HL-60 (cell line): Measurements from ENCODE around the gene BCL7A.

Experiments
- CTCF ChIP-seq: IDR thresholded peaks from one replicate; pipeline ENCODE4 v1.5.1; 2011; ENCODE audit warnings: low read length, control low read depth, inconsistent platforms; ENCODE audit not compliant: insufficient read depth
- GABPA ChIP-seq: IDR thresholded peaks from 2 replicates; pipeline ENCODE4 v1.6.1; 2012; ENCODE audit warnings: low read depth
- POLR2AphosphoS5 ChIP-seq: IDR thresholded peaks from 2 replicates; pipeline ENCODE4 v1.6.1; 2012; ENCODE audit warnings: low read depth
- TF ChIP-seq, protein P1 (sequence below): IDR thresholded peaks from 2 replicates; pipeline ENCODE4 v1.6.1; 2012; ENCODE audit warnings: low read depth; ENCODE audit not compliant: insufficient replicate concordance

DNA sequence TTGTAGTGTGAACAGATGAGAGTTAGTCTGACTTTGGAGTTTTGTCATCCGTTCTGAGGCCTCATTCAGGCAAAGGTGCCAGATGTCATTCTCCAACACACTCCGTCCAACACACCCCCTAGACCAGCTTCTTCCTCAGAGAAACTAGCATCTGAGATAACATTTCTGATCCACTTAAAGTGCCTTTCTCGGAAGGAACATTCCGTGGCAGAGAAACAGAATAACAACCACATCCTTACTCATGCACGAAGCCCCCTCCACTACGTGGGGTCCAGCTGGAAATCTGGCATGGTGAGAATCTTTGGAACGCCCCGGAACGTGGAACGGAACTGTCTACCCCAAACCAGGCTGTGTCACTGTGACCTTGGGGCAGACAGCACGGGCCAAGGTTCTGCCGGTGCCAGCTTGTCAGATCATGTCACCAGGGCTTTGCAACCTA, 17.0 kb upstream of the BCL7A start:
- TF ChIP-seq CTCF = no peak
- no peak for TF ChIP-seq POLR2AphosphoS5
- TF ChIP-seq, protein P1, sequence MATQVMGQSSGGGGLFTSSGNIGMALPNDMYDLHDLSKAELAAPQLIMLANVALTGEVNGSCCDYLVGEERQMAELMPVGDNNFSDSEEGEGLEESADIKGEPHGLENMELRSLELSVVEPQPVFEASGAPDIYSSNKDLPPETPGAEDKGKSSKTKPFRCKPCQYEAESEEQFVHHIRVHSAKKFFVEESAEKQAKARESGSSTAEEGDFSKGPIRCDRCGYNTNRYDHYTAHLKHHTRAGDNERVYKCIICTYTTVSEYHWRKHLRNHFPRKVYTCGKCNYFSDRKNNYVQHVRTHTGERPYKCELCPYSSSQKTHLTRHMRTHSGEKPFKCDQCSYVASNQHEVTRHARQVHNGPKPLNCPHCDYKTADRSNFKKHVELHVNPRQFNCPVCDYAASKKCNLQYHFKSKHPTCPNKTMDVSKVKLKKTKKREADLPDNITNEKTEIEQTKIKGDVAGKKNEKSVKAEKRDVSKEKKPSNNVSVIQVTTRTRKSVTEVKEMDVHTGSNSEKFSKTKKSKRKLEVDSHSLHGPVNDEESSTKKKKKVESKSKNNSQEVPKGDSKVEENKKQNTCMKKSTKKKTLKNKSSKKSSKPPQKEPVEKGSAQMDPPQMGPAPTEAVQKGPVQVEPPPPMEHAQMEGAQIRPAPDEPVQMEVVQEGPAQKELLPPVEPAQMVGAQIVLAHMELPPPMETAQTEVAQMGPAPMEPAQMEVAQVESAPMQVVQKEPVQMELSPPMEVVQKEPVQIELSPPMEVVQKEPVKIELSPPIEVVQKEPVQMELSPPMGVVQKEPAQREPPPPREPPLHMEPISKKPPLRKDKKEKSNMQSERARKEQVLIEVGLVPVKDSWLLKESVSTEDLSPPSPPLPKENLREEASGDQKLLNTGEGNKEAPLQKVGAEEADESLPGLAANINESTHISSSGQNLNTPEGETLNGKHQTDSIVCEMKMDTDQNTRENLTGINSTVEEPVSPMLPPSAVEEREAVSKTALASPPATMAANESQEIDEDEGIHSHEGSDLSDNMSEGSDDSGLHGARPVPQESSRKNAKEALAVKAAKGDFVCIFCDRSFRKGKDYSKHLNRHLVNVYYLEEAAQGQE = no peak
- no peak for TF ChIP-seq GABPA
